ENCODE measurements around the gene RASAL2. TPM values are rescaled to one million over a fixed set of nuclear protein-coding genes. Genes with fewer than 3 reads are reported as not detected.

RASAL2 gene
- total RNA-seq, result not detected

DNA sequence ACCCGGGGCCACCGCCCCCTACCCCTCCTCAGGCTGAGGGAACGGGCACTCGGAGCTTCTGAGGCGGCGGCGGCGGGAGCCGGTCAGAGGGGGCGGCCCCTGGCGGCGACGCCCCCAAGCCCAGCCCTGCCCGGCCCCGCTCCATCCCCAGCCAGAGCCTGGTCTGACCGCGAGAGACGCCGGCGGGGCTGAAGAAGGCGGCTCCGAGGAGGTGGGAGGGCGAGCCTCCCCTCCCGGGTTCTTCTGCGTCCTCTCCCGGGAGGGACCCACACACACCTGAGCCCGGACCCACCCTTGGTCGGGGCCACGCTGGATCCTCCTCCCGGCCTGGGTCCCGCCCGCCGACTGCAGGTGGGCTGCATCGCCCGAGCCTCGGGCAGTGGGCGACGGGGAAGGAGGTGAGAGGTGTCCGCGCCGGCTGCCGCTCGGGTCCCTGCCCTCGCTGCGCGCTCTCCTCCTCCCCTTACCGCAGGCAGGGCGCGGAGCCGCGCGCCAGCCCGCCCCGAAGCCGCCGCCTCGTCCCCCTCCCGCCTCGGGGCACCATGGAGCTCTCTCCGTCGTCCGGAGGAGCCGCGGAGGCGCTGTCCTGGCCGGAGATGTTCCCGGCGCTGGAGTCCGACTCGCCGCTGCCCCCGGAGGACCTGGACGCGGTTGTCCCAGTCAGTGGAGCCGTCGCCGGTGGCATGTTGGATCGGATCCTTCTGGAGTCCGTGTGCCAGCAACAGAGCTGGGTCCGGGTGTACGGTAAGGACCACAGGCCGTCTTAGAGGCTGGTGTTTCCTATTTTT, at the start of gene RASAL2:
RASAL2 (plus strand) TSS at position 154 of the 788 bp plus-strand sequence; CDS start at position 543, 389 bp downstream.
- peak within 1 kb of the TSS; percentile 34 for H3K4me3 Mint-ChIP-seq
- ChIA-PET POLR2A (no interaction called here), CTCF (no interaction called here)
- peaks cover 13% of the 10 kb centered on the region for H3K4me1 Mint-ChIP-seq (ENCODE audit: low read depth)
- no peaks in the 10 kb centered on the region for H3K36me3 Mint-ChIP-seq
- no peaks in the 10 kb centered on the region for H3K9me3 Mint-ChIP-seq
- intact Hi-C loops (cut with micrococcal nuclease), result no loop called here
- peaks cover 62% of the 10 kb centered on the region for H3K27me3 Mint-ChIP-seq
- DNase-seq, result peak; percentile 8
- no peak within 1 kb of the TSS for H3K27ac Mint-ChIP-seq

DNA sequence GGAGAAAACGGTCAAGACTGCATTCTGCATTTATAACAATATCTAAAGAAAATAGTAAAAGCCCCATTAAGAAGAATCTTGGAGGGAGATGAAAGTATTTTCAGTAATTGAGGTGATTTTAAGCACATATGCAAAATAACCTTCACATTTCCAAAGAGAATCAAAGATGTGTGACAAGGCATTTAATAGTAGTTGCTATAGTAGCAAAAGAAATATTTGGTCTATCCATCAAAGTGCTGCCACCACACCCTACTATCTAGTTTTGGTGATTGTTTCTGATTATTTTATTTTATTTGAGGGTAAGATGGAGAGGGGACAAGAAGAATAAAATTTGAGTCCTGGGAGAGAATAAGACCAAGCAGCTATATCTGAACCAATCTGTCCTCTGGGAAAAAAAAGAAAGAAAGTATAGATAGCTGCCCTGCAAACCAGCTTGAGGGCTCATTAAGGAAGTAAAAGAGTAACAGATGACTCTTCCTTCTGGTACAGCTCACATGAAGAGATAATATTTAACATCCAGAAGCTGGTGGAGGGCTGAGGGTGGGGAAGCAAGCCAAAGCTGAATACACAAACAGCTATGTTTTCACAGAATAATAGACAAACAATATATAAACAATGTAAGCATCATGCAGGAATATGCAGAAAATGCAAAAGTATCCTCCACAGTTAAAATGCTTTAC, 47.2 kb upstream of the RASAL2 start:
- Mint-ChIP-seq H3K4me3 (no peak overlapping the region), H3K9me3 (peaks cover 2% of the 10 kb centered on the region), H3K4me1 (ENCODE audit: low read depth) (no peaks in the 10 kb centered on the region), H3K36me3 (no peaks in the 10 kb centered on the region), H3K27ac (no peak overlapping the region), H3K27me3 (no peaks in the 10 kb centered on the region)
- DNase-seq, result no peak
- ChIA-PET CTCF (interaction anchor here (0.8 kb wide), 1 partner anchor 15 kb away, joined by 3 read pairs; no protein-coding TSS in a partner anchor), POLR2A (no interaction called here)
- intact Hi-C loops (cut with micrococcal nuclease), result no loop called here

DNA sequence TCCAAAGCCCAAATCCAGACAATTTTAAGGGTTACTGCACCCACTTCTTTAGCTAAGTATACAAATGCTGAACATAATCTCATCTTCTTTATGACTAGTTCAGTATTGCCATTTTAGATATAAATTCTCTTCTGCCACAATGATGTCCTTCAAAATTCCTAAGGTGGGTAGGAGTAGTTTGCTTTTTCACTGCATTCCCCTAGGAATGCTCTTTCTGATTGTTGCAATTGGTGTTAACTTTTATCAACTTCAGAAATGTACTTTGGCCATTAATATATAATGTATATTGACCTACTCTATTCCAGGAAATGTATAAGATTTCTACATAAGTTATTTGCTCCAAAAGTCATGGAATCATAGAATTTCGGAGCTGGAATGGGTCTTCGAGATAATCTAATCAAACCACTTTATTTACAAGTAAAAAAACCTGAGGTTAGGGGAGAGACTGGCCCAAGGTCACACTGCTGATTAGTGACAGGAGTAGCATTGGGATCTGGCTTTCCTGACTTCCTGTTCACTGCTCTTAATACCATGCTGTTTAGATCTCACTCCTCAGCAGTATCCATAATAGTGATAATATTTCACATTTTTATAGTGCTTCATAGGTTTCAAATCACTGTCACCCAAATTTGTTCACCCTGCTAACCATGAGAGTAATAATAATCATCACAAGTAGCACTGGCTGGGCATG, 46.4 kb upstream of the RASAL2 start:
- Mint-ChIP-seq H3K27me3 (no peaks in the 10 kb centered on the region), H3K4me3 (no peak overlapping the region), H3K9me3 (no peaks in the 10 kb centered on the region), H3K36me3 (no peaks in the 10 kb centered on the region), H3K27ac (no peak overlapping the region), H3K4me1 (ENCODE audit: low read depth) (no peaks in the 10 kb centered on the region)
- no peak for DNase-seq
- ChIA-PET CTCF (no interaction called here), POLR2A (no interaction called here)
- intact Hi-C loops (cut with micrococcal nuclease), result no loop called here

DNA sequence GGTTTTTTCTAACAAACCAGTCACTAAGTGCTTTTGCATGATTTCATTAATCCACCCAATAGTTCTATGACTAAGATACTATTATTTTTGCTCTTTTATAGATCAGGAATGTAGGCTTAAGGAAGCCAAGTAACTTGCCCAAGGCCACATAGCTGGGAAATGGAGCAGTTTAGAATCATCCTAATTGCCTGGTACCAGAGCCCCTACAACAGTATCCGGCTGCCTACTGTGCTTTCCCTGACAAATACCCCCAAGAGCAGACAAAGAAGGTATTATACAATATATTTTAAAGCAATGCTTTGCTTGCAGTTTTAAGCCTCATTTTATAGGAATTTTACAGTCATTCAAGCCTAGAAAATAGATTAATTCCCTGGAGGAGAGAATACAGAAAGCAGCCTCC, 45.5 kb upstream of the RASAL2 start:
- no peaks in the 10 kb centered on the region for H3K9me3 Mint-ChIP-seq
- H3K4me3 Mint-ChIP-seq, result no peak overlapping the region
- H3K4me1 Mint-ChIP-seq (ENCODE audit: low read depth), result no peaks in the 10 kb centered on the region
- no peak overlapping the region for H3K27ac Mint-ChIP-seq
- DNase-seq, result no peak
- CTCF ChIA-PET, result no interaction called here
- no peaks in the 10 kb centered on the region for H3K27me3 Mint-ChIP-seq
- no peaks in the 10 kb centered on the region for H3K36me3 Mint-ChIP-seq
- intact Hi-C loops (cut with micrococcal nuclease), result no loop called here
- POLR2A ChIA-PET, result no interaction called here

DNA sequence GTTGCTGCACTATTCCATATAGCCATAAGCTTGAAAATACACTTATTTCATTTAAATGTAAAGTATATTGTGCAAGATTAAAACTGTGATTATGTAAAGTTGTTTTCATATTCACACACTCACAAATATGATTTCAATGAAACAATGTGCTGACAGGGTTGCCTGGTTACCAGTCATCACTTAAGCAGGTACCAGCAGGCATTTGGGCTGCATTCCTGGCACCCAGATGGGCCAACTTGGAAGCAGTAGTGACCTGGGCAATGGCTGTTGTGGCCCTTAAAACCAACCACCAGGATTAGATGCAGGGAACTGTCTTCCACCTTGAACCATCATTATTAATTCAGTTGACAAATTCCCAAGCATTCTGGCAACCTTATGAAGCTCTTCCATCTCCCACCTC, 45.0 kb upstream of the RASAL2 start:
- no peaks in the 10 kb centered on the region for H3K27me3 Mint-ChIP-seq
- no peaks in the 10 kb centered on the region for H3K9me3 Mint-ChIP-seq
- intact Hi-C loops (cut with micrococcal nuclease), result no loop called here
- no peaks in the 10 kb centered on the region for H3K4me1 Mint-ChIP-seq (ENCODE audit: low read depth)
- POLR2A ChIA-PET, result no interaction called here
- no peak overlapping the region for H3K27ac Mint-ChIP-seq
- no peak for DNase-seq
- CTCF ChIA-PET, result interaction anchor here (1.2 kb wide), 1 partner anchor 17 kb away, joined by 3 read pairs; no protein-coding TSS in a partner anchor
- H3K36me3 Mint-ChIP-seq, result no peaks in the 10 kb centered on the region
- no peak overlapping the region for H3K4me3 Mint-ChIP-seq

DNA sequence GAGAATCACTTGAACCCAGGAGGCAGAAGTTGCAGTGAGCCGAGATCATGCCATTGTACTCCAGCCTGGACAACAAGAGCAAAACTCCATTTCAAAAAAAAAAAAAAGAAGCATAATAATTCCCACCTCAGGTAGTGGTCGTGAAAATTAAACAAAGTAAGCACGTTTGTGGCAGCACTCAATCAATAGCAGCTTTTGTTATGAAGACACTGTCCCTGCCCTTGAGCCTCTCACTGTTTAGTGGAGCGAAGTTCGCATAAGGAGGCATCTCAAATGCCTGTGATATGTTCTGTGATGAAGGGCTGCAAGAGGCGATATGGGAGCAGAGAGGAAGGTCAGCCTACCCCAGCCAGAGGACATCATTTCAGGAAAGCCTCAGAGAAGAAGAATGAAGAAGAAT, 43.8 kb upstream of the RASAL2 start:
- H3K4me3 Mint-ChIP-seq, result no peak overlapping the region
- ChIA-PET POLR2A (no interaction called here), CTCF (interaction anchor here (1.2 kb wide), 1 partner anchor 18 kb away, joined by 3 read pairs; no protein-coding TSS in a partner anchor)
- no peaks in the 10 kb centered on the region for H3K36me3 Mint-ChIP-seq
- DNase-seq, result no peak
- no peak overlapping the region for H3K27ac Mint-ChIP-seq
- no peaks in the 10 kb centered on the region for H3K4me1 Mint-ChIP-seq (ENCODE audit: low read depth)
- intact Hi-C loops (cut with micrococcal nuclease), result no loop called here
- H3K9me3 Mint-ChIP-seq, result peaks cover 2% of the 10 kb centered on the region
- no peaks in the 10 kb centered on the region for H3K27me3 Mint-ChIP-seq

DNA sequence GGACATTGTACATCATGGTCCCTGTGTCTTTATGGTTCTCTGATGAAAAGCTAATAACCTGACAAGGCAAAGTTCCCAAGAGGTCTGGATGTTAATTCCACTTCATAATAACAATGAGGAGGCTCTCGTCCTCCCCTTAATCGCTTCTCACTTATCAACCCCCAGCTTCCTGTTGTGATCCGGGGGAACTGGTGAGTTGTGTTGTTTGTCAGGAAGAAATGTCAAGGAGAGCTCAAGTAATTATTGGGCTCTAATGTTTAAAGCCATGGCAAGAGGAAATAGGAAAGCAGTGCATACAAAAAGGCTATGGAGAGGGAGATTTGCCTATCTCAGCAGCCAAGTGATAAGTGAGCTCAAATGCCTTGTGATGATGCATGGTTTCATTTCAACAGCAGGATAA, 42.8 kb upstream of the RASAL2 start:
- ChIA-PET POLR2A (no interaction called here), CTCF (interaction anchor here (1.1 kb wide), 1 partner anchor 17 kb away, joined by 3 read pairs; no protein-coding TSS in a partner anchor)
- no peak for DNase-seq
- H3K4me3 Mint-ChIP-seq, result no peak overlapping the region
- H3K27ac Mint-ChIP-seq, result no peak overlapping the region
- intact Hi-C loops (cut with micrococcal nuclease), result no loop called here
- H3K4me1 Mint-ChIP-seq (ENCODE audit: low read depth), result no peaks in the 10 kb centered on the region
- H3K9me3 Mint-ChIP-seq, result peaks cover 2% of the 10 kb centered on the region
- H3K27me3 Mint-ChIP-seq, result no peaks in the 10 kb centered on the region
- H3K36me3 Mint-ChIP-seq, result no peaks in the 10 kb centered on the region

DNA sequence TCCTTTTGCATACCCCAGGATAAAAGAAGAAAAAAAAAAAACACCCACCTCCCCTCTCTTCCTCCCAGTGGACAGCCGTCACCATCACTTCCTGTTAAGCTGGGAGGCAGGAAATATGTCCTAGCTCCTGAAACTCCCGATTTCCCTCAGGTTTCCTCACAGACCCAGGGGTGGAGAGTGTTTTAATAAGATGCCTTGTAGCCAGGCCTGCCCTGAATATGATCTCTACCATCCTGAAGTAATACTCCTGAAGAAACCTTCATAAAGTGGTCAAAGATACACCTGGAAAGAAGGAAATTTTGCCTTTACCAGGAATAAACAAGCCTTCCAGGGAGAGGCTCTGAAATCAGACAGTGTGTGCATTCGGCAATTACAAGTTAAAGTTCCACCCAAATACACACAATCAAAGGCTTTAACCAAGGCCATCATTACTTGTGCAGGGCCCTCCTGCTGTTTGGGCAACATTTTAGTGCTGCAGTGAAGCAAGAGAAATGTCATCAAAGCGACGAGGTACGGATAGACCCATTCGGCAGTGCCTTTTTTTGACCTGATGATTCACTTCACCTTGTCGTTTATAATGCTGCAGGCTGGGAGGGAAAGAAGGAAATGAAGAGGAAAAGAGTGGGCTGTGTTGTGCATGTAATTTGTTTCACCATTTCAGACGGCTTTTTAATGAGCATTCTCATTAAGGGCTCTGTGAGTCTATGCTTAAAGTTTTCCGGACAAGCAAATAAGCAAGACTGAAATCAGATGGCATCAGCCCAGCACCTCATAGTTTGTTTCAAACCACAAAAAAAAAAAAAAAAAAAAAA, 41.0 kb upstream of the RASAL2 start:
- H3K27me3 Mint-ChIP-seq, result no peaks in the 10 kb centered on the region
- CTCF ChIA-PET, result no interaction called here
- no peak overlapping the region for H3K27ac Mint-ChIP-seq
- intact Hi-C loops (cut with micrococcal nuclease), result no loop called here
- H3K4me1 Mint-ChIP-seq (ENCODE audit: low read depth), result no peaks in the 10 kb centered on the region
- POLR2A ChIA-PET, result no interaction called here
- DNase-seq, result no peak
- peaks cover 2% of the 10 kb centered on the region for H3K9me3 Mint-ChIP-seq
- no peaks in the 10 kb centered on the region for H3K36me3 Mint-ChIP-seq
- no peak overlapping the region for H3K4me3 Mint-ChIP-seq

DNA sequence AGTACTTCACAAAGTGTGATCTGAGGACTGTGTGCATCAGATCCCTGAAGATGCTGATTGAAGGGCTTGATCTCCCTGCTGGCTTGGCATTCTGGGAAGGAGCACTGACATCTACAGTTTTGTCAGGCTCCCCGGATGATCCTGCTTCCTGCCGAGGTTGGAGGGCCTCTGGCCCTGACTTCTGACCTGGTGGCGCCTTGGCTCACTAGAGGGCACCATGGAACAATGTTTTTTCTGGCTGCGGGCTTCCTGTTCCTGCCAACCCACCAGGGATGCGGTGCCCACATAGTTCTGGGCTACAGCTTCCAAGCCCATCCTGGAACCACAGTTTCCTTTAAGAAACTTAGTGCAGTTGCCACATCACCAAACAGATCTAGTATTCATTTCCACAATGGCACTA, 38.8 kb upstream of the RASAL2 start:
- DNase-seq, result no peak
- no peaks in the 10 kb centered on the region for H3K4me1 Mint-ChIP-seq (ENCODE audit: low read depth)
- CTCF ChIA-PET, result no interaction called here
- H3K9me3 Mint-ChIP-seq, result peaks cover 2% of the 10 kb centered on the region
- H3K27me3 Mint-ChIP-seq, result no peaks in the 10 kb centered on the region
- POLR2A ChIA-PET, result no interaction called here
- H3K4me3 Mint-ChIP-seq, result no peak overlapping the region
- H3K27ac Mint-ChIP-seq, result no peak overlapping the region
- no peaks in the 10 kb centered on the region for H3K36me3 Mint-ChIP-seq
- intact Hi-C loops (cut with micrococcal nuclease), result no loop called here

DNA sequence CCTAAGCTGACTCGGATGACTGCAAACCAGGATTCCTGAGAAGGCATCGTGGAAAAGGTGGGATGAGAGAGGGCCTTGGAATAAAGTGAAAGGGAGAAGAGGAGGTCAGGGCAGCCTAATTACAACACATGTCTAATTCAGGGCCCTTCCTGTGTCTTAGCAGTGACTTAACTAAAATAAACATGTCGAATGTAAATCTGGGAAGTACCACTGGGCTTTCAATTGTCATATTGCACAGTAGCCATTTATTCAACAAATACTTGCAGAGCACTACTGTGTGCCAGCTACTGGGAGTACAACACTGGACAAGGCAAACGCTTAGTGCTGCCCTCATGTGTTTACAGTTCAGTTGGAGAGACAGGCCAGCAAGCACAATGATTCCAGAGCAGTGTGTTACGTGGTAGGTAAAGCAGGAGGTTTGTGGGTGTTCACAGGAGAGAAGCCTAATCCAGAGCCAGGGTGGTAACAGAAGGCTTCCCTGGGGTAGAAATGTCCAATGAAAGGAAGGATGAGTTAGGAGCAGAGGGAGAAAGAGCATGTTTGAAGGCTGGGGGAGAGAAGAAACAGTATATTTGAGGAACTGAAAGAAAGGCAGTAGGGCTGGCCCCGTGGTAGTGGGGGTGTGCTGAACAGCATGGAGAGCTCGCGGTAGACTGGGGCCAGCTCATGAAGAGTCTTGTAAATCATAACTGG, 38.0 kb upstream of the RASAL2 start:
- peaks cover 2% of the 10 kb centered on the region for H3K9me3 Mint-ChIP-seq
- no peaks in the 10 kb centered on the region for H3K36me3 Mint-ChIP-seq
- CTCF ChIA-PET, result no interaction called here
- H3K27me3 Mint-ChIP-seq, result no peaks in the 10 kb centered on the region
- POLR2A ChIA-PET, result no interaction called here
- no peaks in the 10 kb centered on the region for H3K4me1 Mint-ChIP-seq (ENCODE audit: low read depth)
- H3K4me3 Mint-ChIP-seq, result no peak overlapping the region
- DNase-seq, result no peak
- intact Hi-C loops (cut with micrococcal nuclease), result no loop called here
- H3K27ac Mint-ChIP-seq, result no peak overlapping the region

DNA sequence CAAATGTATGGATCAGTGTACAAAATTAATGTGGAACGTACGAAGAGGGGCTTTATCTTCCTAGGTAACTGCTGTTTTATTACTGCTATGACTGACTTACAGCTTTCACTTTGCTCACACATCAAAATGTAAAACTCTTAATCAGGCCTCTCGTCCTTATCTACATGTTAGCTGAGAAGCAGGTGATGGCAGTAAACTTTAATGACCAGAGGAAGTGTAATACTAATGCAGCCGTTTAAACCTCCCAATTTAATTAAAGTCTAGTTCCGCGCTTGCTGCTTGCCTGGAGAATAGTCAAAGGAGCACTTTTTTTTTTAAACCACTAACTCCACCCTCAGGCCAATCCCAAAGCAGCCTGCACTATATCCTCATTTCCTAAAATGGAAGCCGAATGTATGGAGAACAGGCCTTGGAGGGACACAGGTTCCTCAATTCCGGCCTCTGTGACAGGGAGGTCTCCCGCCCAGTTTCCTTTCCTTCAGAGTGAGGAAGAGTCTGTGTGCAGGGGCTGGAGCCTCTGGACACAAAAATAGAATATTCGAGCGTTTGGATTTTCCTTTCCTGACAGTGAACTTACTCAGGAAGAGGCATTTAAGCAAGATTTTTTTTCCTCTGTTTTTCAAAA, 36.7 kb upstream of the RASAL2 start:
- ChIA-PET CTCF (no interaction called here), POLR2A (interaction anchor here (0.6 kb wide), 1 partner anchor 29 kb away, joined by 5 read pairs; no protein-coding TSS in a partner anchor)
- DNase-seq, result no peak
- H3K36me3 Mint-ChIP-seq, result no peaks in the 10 kb centered on the region
- H3K4me3 Mint-ChIP-seq, result no peak overlapping the region
- H3K27ac Mint-ChIP-seq, result no peak overlapping the region
- no peaks in the 10 kb centered on the region for H3K27me3 Mint-ChIP-seq
- H3K9me3 Mint-ChIP-seq, result peaks cover 2% of the 10 kb centered on the region
- intact Hi-C loops (cut with micrococcal nuclease), result no loop called here
- no peaks in the 10 kb centered on the region for H3K4me1 Mint-ChIP-seq (ENCODE audit: low read depth)

Measured in activated CD4-positive, alpha-beta memory T cell treated with anti-CD3 and anti-CD28 coated beads for 36 hours (primary cell).